KMS-11 (cell line): Measurements from ENCODE around the gene BTBD3.
A peak's percentile ranks its signal among the peaks of the same experiment; 100 is the strongest.

ENCODE experiments used
- H2AFZ ChIP-seq: fragments of 200-600 bp; sonication (generic); 2 replicates; pipeline ENCODE4 v1.6.1; 2016; ENCODE audit warnings: antibody characterized with exemption, mixed run types, low read depth
- H3K27ac ChIP-seq: fragments of 200-600 bp; sonication (generic); 2 replicates; pipeline ENCODE4 v1.6.1; 2016; ENCODE audit warnings: mild to moderate bottlenecking, mixed run types
- H3K27me3 ChIP-seq: fragments of 200-600 bp; sonication (generic); 2 replicates; pipeline ENCODE4 v1.6.1; 2017; ENCODE audit warnings: mild to moderate bottlenecking, low read depth, mixed run types, moderate library complexity; ENCODE audit not compliant: insufficient read depth
- H3K36me3 ChIP-seq: fragments of 200-600 bp; sonication (generic); 2 replicates; pipeline ENCODE4 v1.6.1; 2017; ENCODE audit warnings: mild to moderate bottlenecking, mixed run types; ENCODE audit not compliant: insufficient read depth
- H3K4me1 ChIP-seq: fragments of 200-600 bp; sonication (generic); 2 replicates; pipeline ENCODE4 v1.6.1; 2016; ENCODE audit warnings: mild to moderate bottlenecking, low read depth, mixed run types; ENCODE audit not compliant: poor library complexity, severe bottlenecking
- H3K4me2 ChIP-seq: fragments of 200-600 bp; sonication (generic); 2 replicates; pipeline ENCODE4 v1.7.0; 2016; ENCODE audit warnings: mild to moderate bottlenecking, mixed run types
- H3K4me3 ChIP-seq: fragments of 200-600 bp; sonication (generic); IDR thresholded peaks from 2 replicates; pipeline ENCODE4 v1.6.1; 2017; ENCODE audit warnings: low read depth, low read length, mixed read lengths; ENCODE audit not compliant: insufficient read depth
- H3K79me2 ChIP-seq: fragments of 200-600 bp; sonication (generic); 2 replicates; pipeline ENCODE4 v1.6.1; 2016; ENCODE audit warnings: low read depth, mixed run types; ENCODE audit not compliant: insufficient read depth
- H3K9ac ChIP-seq: fragments of 200-600 bp; sonication (generic); 2 replicates; pipeline ENCODE4 v1.6.1; 2016; ENCODE audit warnings: mild to moderate bottlenecking, mixed run types
- H4K20me1 ChIP-seq: fragments of 200-600 bp; sonication (generic); 2 replicates; pipeline ENCODE4 v1.6.1; 2016; ENCODE audit warnings: mild to moderate bottlenecking, mixed run types; ENCODE audit not compliant: insufficient read depth
- CTCF ChIP-seq: fragments of 200-600 bp; sonication (generic); conservative IDR thresholded peaks from 2 replicates; pipeline ENCODE4 v1.6.1; 2017; ENCODE audit warnings: low read depth, mild to moderate bottlenecking, antibody characterized with exemption, low read length, moderate library complexity, mixed read lengths

The BTBD3 gene

GRCh38 chr20:11881449-11881848, 36.2 kb upstream of the BTBD3 start:
- H3K4me2 ChIP-seq, result no peak overlapping the region
- H3K27ac ChIP-seq, result no peak overlapping the region
- no peak overlapping the region for H3K9ac ChIP-seq
- no peak overlapping the region for H3K4me3 ChIP-seq
- H3K79me2 ChIP-seq, result no peaks in the 10 kb centered on the region
- TF ChIP-seq CTCF, result no peak
- no peaks in the 10 kb centered on the region for H3K36me3 ChIP-seq
- H3K4me1 ChIP-seq, result no peaks in the 10 kb centered on the region
- no peaks in the 10 kb centered on the region for H4K20me1 ChIP-seq
- H2AFZ ChIP-seq, result no peak overlapping the region
- H3K27me3 ChIP-seq, result no peaks in the 10 kb centered on the region

GRCh38 chr20:11882651-11883050, 35.0 kb upstream of the BTBD3 start:
- H3K79me2 ChIP-seq, result no peaks in the 10 kb centered on the region
- H3K4me1 ChIP-seq, result no peaks in the 10 kb centered on the region
- no peak overlapping the region for H3K4me2 ChIP-seq
- H2AFZ ChIP-seq, result no peak overlapping the region
- no peaks in the 10 kb centered on the region for H4K20me1 ChIP-seq
- no peak for TF ChIP-seq CTCF
- H3K27me3 ChIP-seq, result no peaks in the 10 kb centered on the region
- H3K36me3 ChIP-seq, result no peaks in the 10 kb centered on the region
- H3K27ac ChIP-seq, result no peak overlapping the region
- no peak overlapping the region for H3K4me3 ChIP-seq
- no peak overlapping the region for H3K9ac ChIP-seq

GRCh38 chr20:11888648-11889047, 29.0 kb upstream of the BTBD3 start:
- H3K4me2 ChIP-seq, result no peak overlapping the region
- H3K4me1 ChIP-seq, result peaks cover 10% of the 10 kb centered on the region
- H3K4me3 ChIP-seq, result no peak overlapping the region
- TF ChIP-seq CTCF, result no peak
- H2AFZ ChIP-seq, result no peak overlapping the region
- H3K36me3 ChIP-seq, result no peaks in the 10 kb centered on the region
- H3K79me2 ChIP-seq, result peaks cover 16% of the 10 kb centered on the region; the same call in 1 of the 2 replicates
- no peak overlapping the region for H3K27ac ChIP-seq
- no peak overlapping the region for H3K9ac ChIP-seq
- H3K27me3 ChIP-seq, result no peaks in the 10 kb centered on the region
- no peaks in the 10 kb centered on the region for H4K20me1 ChIP-seq

GRCh38 chr20:11890331-11891076, 27.2 kb upstream of the BTBD3 start:
- no peak overlapping the region for H3K4me3 ChIP-seq
- peaks cover 12% of the 10 kb centered on the region for H3K4me1 ChIP-seq
- peaks cover 32% of the 10 kb centered on the region; the same call in 1 of the 2 replicates for H3K79me2 ChIP-seq
- no peaks in the 10 kb centered on the region for H4K20me1 ChIP-seq
- peak overlapping the region; percentile 53 for H3K9ac ChIP-seq
- peak overlapping the region; percentile 25 for H3K4me2 ChIP-seq
- H3K27ac ChIP-seq, result peak overlapping the region; percentile 57
- TF ChIP-seq CTCF, result no peak
- H3K27me3 ChIP-seq, result no peaks in the 10 kb centered on the region
- peak overlapping the region; percentile 60; the same call in 1 of the 2 replicates for H2AFZ ChIP-seq
- no peaks in the 10 kb centered on the region for H3K36me3 ChIP-seq
